Astrocyte of the cerebellum (primary cell): ENCODE data around the gene C3orf80.

Experiments
- DNase-seq: peaks from one replicate; pipeline ENCODE4 v3.0.0-alpha.2; 2011; ENCODE audit warnings: low read depth
- H3K4me3 ChIP-seq: 2 replicates; pipeline ENCODE4 v1.5.1; 2011; ENCODE audit warnings: mild to moderate bottlenecking, low read depth, low read length, moderate library complexity
- in situ Hi-C: cut with HindIII; loops from 2 replicates; pipeline ENCODE4 v1.10.0; 2017; ENCODE audit warnings: low sequenced_read_pairs
- TF ChIP-seq, protein P1 (sequence below): IDR thresholded peaks from 2 replicates; pipeline ENCODE4 v1.5.1; 2012; ENCODE audit warnings: low read length, low read depth, moderate library complexity, mild to moderate bottlenecking; ENCODE audit errors: missing control alignments

C3orf80 gene

DNA sequence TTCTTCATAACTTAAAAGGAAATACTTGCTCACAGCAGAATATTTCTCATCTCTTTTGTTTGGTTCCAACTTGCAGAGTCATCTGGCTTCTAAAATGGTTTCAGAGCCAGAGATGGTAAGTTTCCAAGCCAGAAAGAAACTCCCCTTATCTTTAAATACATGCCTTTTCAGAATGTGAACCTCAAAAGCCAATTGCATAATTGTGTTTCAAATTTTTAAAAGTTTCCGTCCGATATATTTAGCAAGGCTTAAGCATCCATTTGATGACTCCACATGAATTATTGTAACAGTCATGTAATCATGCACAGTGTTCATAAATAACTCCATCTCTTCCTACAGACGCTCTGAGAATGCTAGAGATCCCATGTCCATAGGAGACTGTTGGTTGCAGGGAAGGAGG is 40.6 kb upstream of the C3orf80 start:
- no peak overlapping the region for H3K4me3 ChIP-seq
- TF ChIP-seq, protein P1, sequence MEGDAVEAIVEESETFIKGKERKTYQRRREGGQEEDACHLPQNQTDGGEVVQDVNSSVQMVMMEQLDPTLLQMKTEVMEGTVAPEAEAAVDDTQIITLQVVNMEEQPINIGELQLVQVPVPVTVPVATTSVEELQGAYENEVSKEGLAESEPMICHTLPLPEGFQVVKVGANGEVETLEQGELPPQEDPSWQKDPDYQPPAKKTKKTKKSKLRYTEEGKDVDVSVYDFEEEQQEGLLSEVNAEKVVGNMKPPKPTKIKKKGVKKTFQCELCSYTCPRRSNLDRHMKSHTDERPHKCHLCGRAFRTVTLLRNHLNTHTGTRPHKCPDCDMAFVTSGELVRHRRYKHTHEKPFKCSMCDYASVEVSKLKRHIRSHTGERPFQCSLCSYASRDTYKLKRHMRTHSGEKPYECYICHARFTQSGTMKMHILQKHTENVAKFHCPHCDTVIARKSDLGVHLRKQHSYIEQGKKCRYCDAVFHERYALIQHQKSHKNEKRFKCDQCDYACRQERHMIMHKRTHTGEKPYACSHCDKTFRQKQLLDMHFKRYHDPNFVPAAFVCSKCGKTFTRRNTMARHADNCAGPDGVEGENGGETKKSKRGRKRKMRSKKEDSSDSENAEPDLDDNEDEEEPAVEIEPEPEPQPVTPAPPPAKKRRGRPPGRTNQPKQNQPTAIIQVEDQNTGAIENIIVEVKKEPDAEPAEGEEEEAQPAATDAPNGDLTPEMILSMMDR: no peak
- DNase-seq: no peak
- in situ Hi-C loops: no loop called here

DNA sequence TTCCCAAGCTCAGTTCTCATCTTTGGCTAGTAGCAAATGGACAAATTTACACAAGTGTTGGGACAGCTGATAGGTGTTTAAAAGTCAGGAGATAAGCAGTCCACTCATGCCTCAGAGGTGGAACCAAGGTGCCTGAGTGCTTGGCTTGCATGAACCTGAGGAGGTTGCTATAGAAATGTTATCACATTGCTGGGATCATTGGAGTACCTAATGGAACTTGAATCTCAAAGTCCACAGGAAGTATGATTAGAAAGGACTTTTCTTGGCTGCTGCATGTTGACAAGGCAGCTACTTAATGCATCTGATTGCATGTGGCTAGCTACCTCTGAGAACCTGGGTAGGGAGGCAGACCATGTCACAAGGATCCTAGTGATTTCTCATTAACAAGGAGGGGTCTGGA is 39.5 kb upstream of the C3orf80 start:
- TF ChIP-seq, protein P1: no peak
- in situ Hi-C loops: no loop called here
- DNase-seq: no peak
- H3K4me3 ChIP-seq: no peak overlapping the region

- TF ChIP-seq, protein P1: no peak
- in situ Hi-C loops: no loop called here
- no peak overlapping the region for H3K4me3 ChIP-seq
- no peak for DNase-seq
Measured at GRCh38 chr3:160187288-160187687, 37.9 kb upstream of the C3orf80 start.

- TF ChIP-seq, protein P1: no peak
- in situ Hi-C loops: no loop called here
- H3K4me3 ChIP-seq: no peak overlapping the region
- DNase-seq: no peak
Measured at GRCh38 chr3:160192310-160193029, 32.8 kb upstream of the C3orf80 start.

DNA sequence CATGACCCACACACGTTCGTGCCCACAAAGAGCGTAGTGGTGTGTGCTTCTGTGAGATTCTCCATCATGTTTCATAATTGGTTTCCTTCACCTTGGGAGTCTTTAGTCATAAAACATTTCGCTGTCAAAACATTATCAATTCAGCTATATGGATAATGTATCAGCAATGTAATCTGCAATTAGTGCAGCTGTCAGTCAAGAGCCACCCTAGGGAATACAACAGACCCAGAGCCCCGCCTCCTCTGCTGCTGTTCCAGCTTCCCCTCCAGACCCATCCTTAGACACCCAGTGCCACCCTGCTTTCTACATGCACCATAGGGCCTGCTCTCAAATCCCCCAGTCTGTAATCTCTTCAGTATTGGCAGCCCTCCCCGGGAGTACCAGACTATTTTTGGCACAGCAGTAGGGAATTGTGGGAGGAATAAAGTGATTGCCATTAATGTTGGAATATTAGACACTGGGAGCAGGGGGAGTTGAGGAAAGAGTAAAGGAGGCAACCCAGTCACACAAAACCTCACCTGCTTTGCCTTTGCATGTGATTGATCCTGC is 31.5 kb upstream of the C3orf80 start:
- DNase-seq: no peak
- in situ Hi-C loops: no loop called here
- H3K4me3 ChIP-seq: no peak overlapping the region
- TF ChIP-seq, protein P1: no peak

DNA sequence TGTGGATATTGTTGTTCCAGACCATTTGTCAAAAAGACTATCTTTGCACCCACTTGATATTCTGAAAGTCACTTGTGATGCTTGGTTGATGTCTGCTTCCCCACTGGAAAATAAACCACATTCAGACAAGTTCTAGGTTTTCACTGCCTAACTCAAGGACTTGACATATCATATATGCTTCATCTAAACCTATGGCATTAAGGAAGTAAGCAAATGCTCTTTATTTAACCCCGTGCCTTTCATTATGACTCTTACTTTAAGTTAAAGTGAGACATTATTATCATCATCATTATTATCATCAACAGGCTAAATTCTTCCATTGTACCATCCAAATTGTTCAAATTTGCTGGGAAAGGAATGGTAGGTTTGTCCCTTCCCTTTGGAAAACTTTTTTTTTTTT is 30.8 kb upstream of the C3orf80 start:
- in situ Hi-C loops: no loop called here
- DNase-seq: no peak
- TF ChIP-seq, protein P1: no peak
- no peak overlapping the region for H3K4me3 ChIP-seq
